CD4-positive, alpha-beta T cell (primary cell): ENCODE measurements around the gene HECW1. TPM values are rescaled to one million over a fixed set of nuclear protein-coding genes. Genes with fewer than 3 reads are reported as not detected.

Source experiments
- ATAC-seq: fragments of 200-7000 bp; cut with Tn5 transposase; one replicate; pipeline ENCODE4 v1.10.0; 2022; ENCODE audit warnings: mild to moderate bottlenecking; ENCODE audit not compliant: poor library complexity
- CTCF ChIA-PET: fragments of 350-600 bp; sonication (Branson Sonifier 250); formaldehyde crosslinking; loops from one replicate; lab custom pipeline; 2021; ENCODE audit warnings: antibody characterized with exemption, inconsistent platforms; lab: Charles Lee
- POLR2A ChIA-PET: fragments of 350-600 bp; sonication (Branson Sonifier 250); formaldehyde crosslinking; loops from one replicate; lab custom pipeline; 2021; ENCODE audit warnings: antibody characterized with exemption, inconsistent platforms; lab: Charles Lee
- DNase-seq, 14 experiments: peaks; one replicate each; pipeline ENCODE4 v3.0.0-alpha.2; 2013 to 2020; ENCODE audit warnings: mixed read lengths in 2 of 14
- H3K27ac ChIP-seq, 2 donors: one replicate each; pipeline versions ENCODE4 v1.5.1 to v1.7.0; 2013; ENCODE audit warnings: low read length in 2 of 2, low read depth in 1 of 2, mild to moderate bottlenecking in 1 of 2
- H3K27me3 ChIP-seq, 2 experiments: 1 replicate in 1 of 2; 2 replicates in 1 of 2; pipeline versions ENCODE4 v1.6.1 to v1.7.0; 2013; ENCODE audit warnings: low read length in 2 of 2, control low read depth in 1 of 2, mild to moderate bottlenecking in 1 of 2, moderate library complexity in 1 of 2; ENCODE audit not compliant: insufficient read depth in 2 of 2, control insufficient read depth in 1 of 2
- H3K36me3 ChIP-seq: one replicate; pipeline ENCODE4 v1.6.1; 2013; ENCODE audit warnings: low read length, control low read depth; ENCODE audit not compliant: insufficient read depth
- H3K4me1 ChIP-seq: one replicate; pipeline ENCODE4 v1.6.1; 2013; ENCODE audit warnings: low read length, control low read depth; ENCODE audit not compliant: insufficient read depth
- H3K4me3 ChIP-seq: one replicate; pipeline ENCODE4 v1.5.1; 2013; ENCODE audit warnings: mild to moderate bottlenecking, low read length, moderate library complexity
- H3K9me3 ChIP-seq, 2 experiments: 1 replicate in 1 of 2; 2 replicates in 1 of 2; pipeline versions ENCODE4 v1.6.1 to v1.7.0; 2013; ENCODE audit warnings: low read length in 2 of 2, mild to moderate bottlenecking in 2 of 2, control low read depth in 1 of 2, moderate library complexity in 1 of 2; ENCODE audit not compliant: control insufficient read depth in 1 of 2, insufficient read depth in 1 of 2
- H3K27ac Mint-ChIP-seq: one replicate; pipeline ENCODE4 v1.8.0; 2020; ENCODE audit warnings: mixed read lengths
- H3K27me3 Mint-ChIP-seq: one replicate; pipeline ENCODE4 v1.8.0; 2021; ENCODE audit warnings: mixed read lengths
- H3K36me3 Mint-ChIP-seq: one replicate; pipeline ENCODE4 v1.8.0; 2021; ENCODE audit warnings: low read depth, mixed read lengths
- H3K4me1 Mint-ChIP-seq: one replicate; pipeline ENCODE4 v1.8.0; 2021; ENCODE audit warnings: low read depth, mixed read lengths
- H3K4me3 Mint-ChIP-seq: one replicate; pipeline ENCODE4 v1.8.0; 2020; ENCODE audit warnings: mild to moderate bottlenecking, mixed read lengths
- H3K9me3 Mint-ChIP-seq: one replicate; pipeline ENCODE4 v1.8.0; 2020; ENCODE audit warnings: mixed read lengths
- CTCF ChIP-seq: fragments of 200-600 bp; IDR thresholded peaks from one replicate; pipeline ENCODE4 v1.8.0; 2022; ENCODE audit warnings: antibody characterized with exemption, mild to moderate bottlenecking
- intact Hi-C, 2 experiments: fragments of 100-400 bp; cut with DNase I in 1 of 2; cut with micrococcal nuclease in 1 of 2; formaldehyde crosslinking; loops; one replicate each; pipeline versions ENCODE4 v1.15.1 to v1.9.0; 2023 to 2025; cut with DNase I, micrococcal nuclease
- total RNA-seq, 174 experiments: library from RNA in 2 of 174; stranded (reverse) in 2 of 174; gene quantifications; one replicate each; pipeline ENCODE4 v1.2.3 and lab custom pipeline; 2021 to 2026

The HECW1 gene
- total RNA-seq, 2 experiments from 2014 or later, result not detected

GRCh38 chr7:43550427-43550826, 438.0 kb downstream of the HECW1 start:
- no peak overlapping the region for H3K4me3 ChIP-seq
- Mint-ChIP-seq H3K27ac (no peak overlapping the region), H3K36me3 (no peaks in the 10 kb centered on the region), H3K9me3 (peaks cover 6% of the 10 kb centered on the region), H3K27me3 (peaks cover 13% of the 10 kb centered on the region), H3K4me3 (no peak overlapping the region), H3K4me1 (peaks cover 33% of the 10 kb centered on the region)
- no peaks in the 10 kb centered on the region for H3K36me3 ChIP-seq
- ATAC-seq (no peak), DNase-seq (no peak)
- POLR2A ChIA-PET, result no interaction called here
- H3K27me3 ChIP-seq, result peaks cover 0 to 3% of the 10 kb centered on the region in 2 experiments
- H3K9me3 ChIP-seq, result peaks cover 0 to 4% of the 10 kb centered on the region in 2 experiments
- CTCF ChIA-PET, result no interaction called here
- H3K4me1 ChIP-seq, result peaks cover 21% of the 10 kb centered on the region
- no peak overlapping the region for H3K27ac ChIP-seq
- no peak for TF ChIP-seq CTCF
- intact Hi-C loops, result no loop called here

- Mint-ChIP-seq H3K4me1 (peaks cover 46% of the 10 kb centered on the region), H3K4me3 (no peak overlapping the region), H3K27ac (no peak overlapping the region), H3K27me3 (peaks cover under 1% of the 10 kb centered on the region), H3K36me3 (no peaks in the 10 kb centered on the region), H3K9me3 (no peaks in the 10 kb centered on the region)
- H3K36me3 ChIP-seq, result no peaks in the 10 kb centered on the region
- ATAC-seq, result no peak
- peaks cover 0 to 3% of the 10 kb centered on the region in 2 experiments for H3K9me3 ChIP-seq
- DNase-seq, result no peak
- intact Hi-C loops, result no loop called here
- ChIA-PET CTCF (no interaction called here), POLR2A (no interaction called here)
- H3K4me3 ChIP-seq, result no peak overlapping the region
- no peak overlapping the region for H3K27ac ChIP-seq
- no peak for TF ChIP-seq CTCF
- peaks cover 21% of the 10 kb centered on the region for H3K4me1 ChIP-seq
- peaks cover 0 to 3% of the 10 kb centered on the region in 2 experiments for H3K27me3 ChIP-seq
Measured at GRCh38 chr7:43552122-43552521, 439.7 kb downstream of the HECW1 start.

GRCh38 chr7:43553999-43554398, 441.6 kb downstream of the HECW1 start:
- Histone ChIP-seq H3K27ac (peak overlapping the region in 1 of 2 donors; percentile 9), H3K27me3 (no peaks in the 10 kb centered on the region), H3K4me3 (no peak overlapping the region), H3K4me1 (peaks cover 21% of the 10 kb centered on the region), H3K9me3 (no peaks in the 10 kb centered on the region), H3K36me3 (no peaks in the 10 kb centered on the region)
- no peak for TF ChIP-seq CTCF
- ChIA-PET POLR2A (interaction anchor here (0.7 kb wide), 1 partner anchor 255 kb away, joined by 3 read pairs; no protein-coding TSS in a partner anchor), CTCF (no interaction called here)
- H3K36me3 Mint-ChIP-seq, result no peaks in the 10 kb centered on the region
- no peaks in the 10 kb centered on the region for H3K9me3 Mint-ChIP-seq
- H3K27me3 Mint-ChIP-seq, result no peaks in the 10 kb centered on the region
- DNase-seq (peak in 4 of 14 experiments; percentile 10 to 46 (median 24)), ATAC-seq (peak; percentile 87)
- peak overlapping the region; percentile 64 for H3K27ac Mint-ChIP-seq
- H3K4me1 Mint-ChIP-seq, result peaks cover 50% of the 10 kb centered on the region
- H3K4me3 Mint-ChIP-seq, result peak overlapping the region; percentile 65
- intact Hi-C loops, result no loop called here
